GM10248 (cell line): ENCODE measurements around the gene CDK13.

Experiments
- CTCF ChIA-PET: fragments of 300-600 bp; sonication (Branson Sonifier 250); formaldehyde crosslinking; extraction: SDS; loops from one replicate; lab custom pipeline; 2021; ENCODE audit warnings: antibody characterized with exemption; lab: Yijun Ruan, JAX
- POLR2A ChIA-PET: fragments of 350-650 bp; sonication (Branson Sonifier 250); formaldehyde crosslinking; extraction: SDS; loops from one replicate; lab custom pipeline; 2020; ENCODE audit warnings: antibody characterized with exemption; lab: Yijun Ruan, JAX
- DNase-seq: peaks from one replicate; pipeline ENCODE4 v3.0.0; 2012; ENCODE audit errors: extremely low spot score
- CTCF ChIP-seq: IDR thresholded peaks from 2 replicates; pipeline ENCODE4 v1.5.1; 2012; ENCODE audit warnings: mild to moderate bottlenecking, low read depth; ENCODE audit errors: extremely low read depth, missing control alignments, control extremely low read depth

Gene CDK13

GRCh38 chr7:40014376-40014775 is 64.3 kb downstream of the CDK13 start:
- POLR2A ChIA-PET: no interaction called here
- DNase-seq: no peak
- CTCF ChIA-PET: interaction anchor here (2.0 to 3.4 kb wide), 2 partner anchors 14 to 38 kb away, joined by 7 to 12 read pairs; no protein-coding TSS in a partner anchor
- no peak for TF ChIP-seq CTCF

GRCh38 chr7:40015790-40016296 is 65.8 kb downstream of the CDK13 start:
- ChIA-PET CTCF (interaction anchor here (1.7 to 3.4 kb wide), 3 partner anchors 12 to 120 kb away, joined by 5 to 12 read pairs (median 7); no protein-coding TSS in a partner anchor), POLR2A (no interaction called here)
- TF ChIP-seq CTCF: no peak
- DNase-seq: peak; percentile 66

GRCh38 chr7:40019558-40019957 is 69.5 kb downstream of the CDK13 start:
- no peak for TF ChIP-seq CTCF
- no peak for DNase-seq
- ChIA-PET POLR2A (no interaction called here), CTCF (interaction anchor here (1.0 to 1.4 kb wide), 2 partner anchors 9 to 34 kb away, joined by 3 to 4 read pairs; no protein-coding TSS in a partner anchor)

- no peak for DNase-seq
- CTCF ChIA-PET: no interaction called here
- TF ChIP-seq CTCF: no peak
- POLR2A ChIA-PET: no interaction called here
These were observed 74.0 kb downstream of the CDK13 start for GRCh38 chr7:40024048-40024447.

- DNase-seq: no peak
- no peak for TF ChIP-seq CTCF
- CTCF ChIA-PET: no interaction called here
- POLR2A ChIA-PET: interaction anchor here (0.6 kb wide), 1 partner anchor 89 kb away, joined by 3 read pairs; no protein-coding TSS in a partner anchor
These were observed 74.8 kb downstream of the CDK13 start for GRCh38 chr7:40024841-40025240.

GRCh38 chr7:40027545-40027944 is 77.5 kb downstream of the CDK13 start:
- no peak for DNase-seq
- CTCF ChIA-PET: interaction anchor here (0.6 to 3.1 kb wide), 8 partner anchors 12 to 131 kb away, joined by 3 to 17 read pairs (median 6); no protein-coding TSS in a partner anchor
- no peak for TF ChIP-seq CTCF
- POLR2A ChIA-PET: no interaction called here

- CTCF ChIA-PET: interaction anchor here (1.3 to 2.2 kb wide), 3 partner anchors 14 to 138 kb away, joined by 3 to 7 read pairs (median 3); no protein-coding TSS in a partner anchor
These were observed 83.8 kb downstream of the CDK13 start for GRCh38 chr7:40033826-40034225.

More at GRCh38 chr7:40033826-40034225, 83.8 kb downstream of the CDK13 start:
- no peak for DNase-seq
- TF ChIP-seq CTCF: no peak
- POLR2A ChIA-PET: no interaction called here
